A673 (cell line): Measurements from ENCODE around the gene PPOX. TPM values are rescaled to one million over a fixed set of nuclear protein-coding genes. Genes with fewer than 3 reads are reported as not detected.
A peak's percentile ranks its signal among the peaks of the same experiment; 100 is the strongest.

Experiments
- BruUV-seq: library from RNA; stranded (reverse); fragments of 400-500 nt; replicated peaks from 2 replicates; lab custom pipeline; 2021; lab: Mats Ljungman, UMichigan
- CTCF ChIA-PET: fragments of 300-600 bp; sonication (Branson Sonifier 250); formaldehyde crosslinking; loops from one replicate; lab custom pipeline; 2022; ENCODE audit warnings: antibody characterized with exemption; lab: Charles Lee
- POLR2A ChIA-PET: fragments of 300-600 bp; sonication (Branson Sonifier 250); formaldehyde crosslinking; loops from one replicate; lab custom pipeline; 2022; ENCODE audit warnings: antibody characterized with exemption; ENCODE audit not compliant: low non-redundant PET; lab: Charles Lee
- DNase-seq: peaks from one replicate; pipeline ENCODE4 v3.0.0-alpha.2; 2015; ENCODE audit warnings: low spot score
- H3K27ac ChIP-seq: fragments of 200-600 bp; sonication (generic); 2 replicates; pipeline ENCODE4 v1.5.1; 2016; ENCODE audit warnings: mixed run types, low read depth, mild to moderate bottlenecking, mixed read lengths, antibody characterized with exemption, low read length; ENCODE audit not compliant: poor library complexity, severe bottlenecking
- H3K27me3 ChIP-seq: fragments of 200-600 bp; sonication (generic); replicated peaks from 2 replicates; pipeline ENCODE4 v1.6.1; 2017; ENCODE audit warnings: mixed run types, low read depth, mild to moderate bottlenecking, mixed read lengths, antibody characterized with exemption, low read length; ENCODE audit not compliant: insufficient read depth, poor library complexity
- H3K36me3 ChIP-seq: fragments of 200-600 bp; sonication (generic); 2 replicates; pipeline ENCODE4 v1.6.1; 2016; ENCODE audit warnings: mixed run types, mild to moderate bottlenecking, mixed read lengths, antibody characterized with exemption, low read length; ENCODE audit not compliant: insufficient read depth, poor library complexity, severe bottlenecking
- H3K4me1 ChIP-seq: fragments of 200-600 bp; sonication (generic); 2 replicates; pipeline ENCODE4 v1.6.1; 2017; ENCODE audit warnings: mixed run types, mild to moderate bottlenecking, mixed read lengths, antibody characterized with exemption, low read length; ENCODE audit not compliant: insufficient read depth, poor library complexity, severe bottlenecking
- H3K4me3 ChIP-seq: fragments of 200-600 bp; sonication (generic); 2 replicates; pipeline ENCODE4 v1.5.1; 2016; ENCODE audit warnings: low read depth, mixed run types, mild to moderate bottlenecking, mixed read lengths, low read length; ENCODE audit not compliant: poor library complexity, severe bottlenecking
- H3K9me3 ChIP-seq: fragments of 200-600 bp; sonication (generic); 2 replicates; pipeline ENCODE4 v1.6.1; 2016; ENCODE audit warnings: mixed run types, low read depth, mild to moderate bottlenecking, mixed read lengths, antibody characterized with exemption, low read length; ENCODE audit not compliant: poor library complexity, severe bottlenecking
- CTCF ChIP-seq: fragments of 300-800, 200-600 bp; sonication (generic); conservative IDR thresholded peaks from 2 replicates; pipeline ENCODE4 v1.5.1; 2017; ENCODE audit warnings: low read depth, mild to moderate bottlenecking, antibody characterized with exemption, low read length, moderate library complexity, mixed read lengths
- EZH2 ChIP-seq: fragments of 200-600 bp; sonication (generic); IDR thresholded peaks from 2 replicates; pipeline ENCODE4 v1.6.1; 2017; ENCODE audit warnings: borderline replicate concordance, low read depth, mild to moderate bottlenecking, mixed read lengths, antibody characterized with exemption, low read length; ENCODE audit not compliant: poor library complexity, severe bottlenecking
- intact Hi-C: fragments of 100-400 bp; cut with micrococcal nuclease; formaldehyde crosslinking; loops from one replicate; pipeline ENCODE4 v1.10.0; 2022; ENCODE audit not compliant: unreplicated experiment
- total RNA-seq: library from RNA; stranded (reverse); gene quantifications from 2 replicates; pipeline ENCODE4 v1.2.3, GENCODE V29; 2021

The PPOX gene
- total RNA-seq, 1 experiment from 2014 or later, result 25.2 TPM

GRCh38 chr1:161119092-161119903 lies 46.9 kb upstream of the PPOX start:
- no TSS peak for BruUV-seq
- intact Hi-C loops, result no loop called here
- Histone ChIP-seq H3K27me3 (no peaks in the 10 kb centered on the region), H3K36me3 (peaks cover 46% of the 10 kb centered on the region), H3K9me3 (no peaks in the 10 kb centered on the region), H3K27ac (peak overlapping the region; percentile 93), H3K4me3 (peak overlapping the region; percentile 86), H3K4me1 (peaks cover 12% of the 10 kb centered on the region)
- ChIA-PET POLR2A (no interaction called here), CTCF (interaction anchor here (0.5 to 0.7 kb wide), 2 partner anchors 22 to 84 kb away, joined by 3 to 8 read pairs; no protein-coding TSS in a partner anchor)
- DNase-seq, result peak; percentile 72
- TF ChIP-seq EZH2 (no peak), CTCF (peak; percentile 57)

- CTCF ChIA-PET, result no interaction called here
- TF ChIP-seq CTCF (no peak), EZH2 (no peak)
Observed at GRCh38 chr1:161121042-161121650, 45.1 kb upstream of the PPOX start.

GRCh38 chr1:161121834-161122233 lies 44.4 kb upstream of the PPOX start:
- DNase-seq, result no peak
- H3K9me3 ChIP-seq, result no peaks in the 10 kb centered on the region
- no TSS peak for BruUV-seq
- ChIA-PET POLR2A (interaction anchor here (0.7 kb wide), 1 partner anchor 77 kb away, joined by 5 read pairs; the partner anchor contains the start of gene ADAMTS4), CTCF (no interaction called here)
- H3K4me3 ChIP-seq, result no peak overlapping the region
- no peak overlapping the region for H3K27ac ChIP-seq
- TF ChIP-seq CTCF (no peak), EZH2 (no peak)
- peaks cover 59% of the 10 kb centered on the region for H3K36me3 ChIP-seq
- intact Hi-C loops, result no loop called here
- no peaks in the 10 kb centered on the region for H3K27me3 ChIP-seq
- peaks cover 12% of the 10 kb centered on the region for H3K4me1 ChIP-seq

More at GRCh38 chr1:161121042-161121650, 45.1 kb upstream of the PPOX start:
- H3K4me3 ChIP-seq, result no peak overlapping the region
- intact Hi-C loops, result no loop called here
- H3K36me3 ChIP-seq, result peaks cover 56% of the 10 kb centered on the region
- no peak overlapping the region for H3K27ac ChIP-seq
- no TSS peak for BruUV-seq
- H3K9me3 ChIP-seq, result no peaks in the 10 kb centered on the region
- POLR2A ChIA-PET, result interaction anchor here (0.6 kb wide), 1 partner anchor 137 kb away, joined by 21 read pairs; the partner anchor contains the start of gene PCP4L1
- H3K27me3 ChIP-seq, result no peaks in the 10 kb centered on the region
- peaks cover 12% of the 10 kb centered on the region for H3K4me1 ChIP-seq
- no peak for DNase-seq
